A549 (cell line): Measurements from ENCODE around the gene C1GALT1. TPM values are rescaled to one million over a fixed set of nuclear protein-coding genes. Genes with fewer than 3 reads are reported as not detected.

Source experiments
- ATAC-seq, 2 experiments: fragments of 200-7000 bp in 1 of 2; fragments of >200 bp in 1 of 2; cut with Nextera tagmentation in 1 of 2; cut with Tn5 transposase in 1 of 2; 3 replicates each; pipeline versions ENCODE4 v1.8.0 to v1.9.1; 2018 to 2020; ENCODE audit warnings: mild to moderate bottlenecking in 1 of 2, moderate library complexity in 1 of 2
- CTCF ChIA-PET: fragments of 300-600 bp; sonication (Branson Sonifier 250); formaldehyde crosslinking; extraction: SDS; loops from one replicate; lab custom pipeline; 2021; ENCODE audit warnings: antibody characterized with exemption, inconsistent platforms; lab: Yijun Ruan, JAX
- POLR2A ChIA-PET: fragments of 350-600 bp; formaldehyde crosslinking; extraction: SDS; loops from one replicate; lab custom pipeline; 2021; ENCODE audit warnings: antibody characterized with exemption, inconsistent platforms; lab: Yijun Ruan, JAX
- DNase-seq, 2 experiments: peaks; one replicate each; pipeline versions ENCODE4 v3.0.0 to v3.0.0-alpha.2; 2011 to 2016; ENCODE audit warnings: low read depth in 1 of 2, low spot score in 1 of 2
- FAIRE-seq: peaks from 2 replicates; lab custom pipeline; 2011; peaks lifted over from hg19 to GRCh38; lab: Jason Lieb, UNC
- H3K27ac ChIP-seq, 2 experiments: fragments of >200 bp; sonication (Bioruptor Twin); formaldehyde crosslinking; 3 replicates each; pipeline ENCODE4 v1.5.1; 2016 to 2017
- H3K4me1 ChIP-seq: fragments of >200 bp; sonication (Bioruptor Twin); formaldehyde crosslinking; 3 replicates; pipeline ENCODE4 v1.6.1; 2016
- H3K4me2 ChIP-seq: fragments of >200 bp; sonication (Bioruptor Twin); formaldehyde crosslinking; 3 replicates; pipeline ENCODE4 v1.6.1; 2016
- H3K4me3 ChIP-seq: fragments of >200 bp; sonication (Bioruptor Twin); formaldehyde crosslinking; 3 replicates; pipeline ENCODE4 v1.5.1; 2016
- H3K9me3 ChIP-seq: fragments of >200 bp; sonication (Bioruptor Twin); formaldehyde crosslinking; 3 replicates; pipeline ENCODE4 v1.6.1; 2016
- ATOH8 ChIP-seq: fragments of 250-450 bp; sonication (Bioruptor Pico); IDR thresholded peaks from 2 replicates; pipeline ENCODE4 v1.5.0; 2020; ENCODE audit warnings: low read depth, mild to moderate bottlenecking, moderate library complexity
- BCL3 ChIP-seq: fragments of >200 bp; sonication (Bioruptor Twin); formaldehyde crosslinking; IDR thresholded peaks from 3 replicates; pipeline ENCODE4 v1.6.1; 2016
- CBX2 ChIP-seq: fragments of 200-600 bp; sonication (generic); IDR thresholded peaks from 2 replicates; pipeline ENCODE4 v1.6.1; 2016; ENCODE audit warnings: low read depth, mild to moderate bottlenecking, borderline replicate concordance
- CBX8 ChIP-seq: fragments of 200-600 bp; sonication (generic); IDR thresholded peaks from 2 replicates; pipeline ENCODE4 v1.6.1; 2016
- CEBPB ChIP-seq, 2 experiments: fragments of >200 bp in 1 of 2; sonication (Bioruptor Twin) in 1 of 2; formaldehyde crosslinking in 1 of 2; IDR thresholded peaks; 2 replicates each; pipeline ENCODE4 v1.6.1; 2012 to 2016
- EHF ChIP-seq: fragments of 250-450 bp; sonication (Bioruptor Pico); IDR thresholded peaks from 2 replicates; pipeline ENCODE4 v1.5.0; 2020; ENCODE audit warnings: mild to moderate bottlenecking
- EP300 ChIP-seq, 2 experiments: fragments of >200 bp; sonication (Bioruptor Twin); formaldehyde crosslinking; IDR thresholded peaks; 2 replicates in 1 of 2; 3 replicates in 1 of 2; pipeline ENCODE4 v1.6.1; 2016 to 2017
- FOSB ChIP-seq: fragments of 250-450 bp; sonication (Bioruptor Pico); IDR thresholded peaks from 2 replicates; pipeline ENCODE4 v1.5.0; 2020; ENCODE audit warnings: mild to moderate bottlenecking, moderate library complexity
- FOXS1 ChIP-seq: fragments of 250-450 bp; sonication (Bioruptor Pico); IDR thresholded peaks from 2 replicates; pipeline ENCODE4 v1.5.0; 2020; ENCODE audit warnings: mild to moderate bottlenecking, moderate library complexity
- GATA3 ChIP-seq: IDR thresholded peaks from 2 replicates; pipeline ENCODE4 v1.6.1; 2012; ENCODE audit warnings: borderline replicate concordance
- HOXB13 ChIP-seq: fragments of 250-450 bp; sonication (Bioruptor Pico); IDR thresholded peaks from 2 replicates; pipeline ENCODE4 v1.5.0; 2020; ENCODE audit warnings: low read depth, mild to moderate bottlenecking, moderate library complexity
- MYC ChIP-seq: IDR thresholded peaks from 2 replicates; pipeline ENCODE4 v1.6.1; 2012; ENCODE audit warnings: mild to moderate bottlenecking, inconsistent platforms, low read length, improper control_type of control experiment, borderline replicate concordance
- NFE2L2 ChIP-seq: fragments of 150-350 bp; conservative IDR thresholded peaks from 2 replicates; pipeline ENCODE4 v1.6.1; 2014; ENCODE audit warnings: low read length
- PHF8 ChIP-seq: fragments of 200-600 bp; sonication (generic); IDR thresholded peaks from 2 replicates; pipeline ENCODE4 v1.6.1; 2016; ENCODE audit warnings: low read depth, mild to moderate bottlenecking, antibody characterized with exemption, moderate library complexity, borderline replicate concordance
- POLR2AphosphoS2 ChIP-seq: conservative IDR thresholded peaks from 2 replicates; pipeline ENCODE4 v1.6.1; 2012; ENCODE audit warnings: low read length, improper control_type of control experiment, inconsistent platforms
- RAD21 ChIP-seq, 2 experiments: fragments of >200 bp in 1 of 2; sonication (Bioruptor Twin) in 1 of 2; formaldehyde crosslinking in 1 of 2; IDR thresholded peaks in 1 of 2; conservative IDR thresholded peaks in 1 of 2; 2 replicates in 1 of 2; 3 replicates in 1 of 2; pipeline ENCODE4 v1.6.1; 2012 to 2018; ENCODE audit warnings: inconsistent platforms in 1 of 2
- RFX5 ChIP-seq: fragments of 450-650 bp; IDR thresholded peaks from 2 replicates; pipeline ENCODE4 v1.7.1; 2014; ENCODE audit warnings: antibody characterized with exemption, mild to moderate bottlenecking, moderate library complexity
- SMC3 ChIP-seq: fragments of >200 bp; sonication (Bioruptor Twin); formaldehyde crosslinking; IDR thresholded peaks from 3 replicates; pipeline ENCODE4 v1.6.1; 2018; ENCODE audit warnings: inconsistent platforms
- TFCP2L1 ChIP-seq: fragments of 250-450 bp; sonication (Bioruptor Pico); IDR thresholded peaks from 2 replicates; pipeline ENCODE4 v1.5.0; 2021; ENCODE audit warnings: mild to moderate bottlenecking
- ZC3H11A ChIP-seq: fragments of 450-650 bp; IDR thresholded peaks from 2 replicates; pipeline ENCODE4 v1.6.1; 2014; ENCODE audit warnings: antibody characterized with exemption, mild to moderate bottlenecking
- WGBS: methylation state at CpG from one replicate; pipeline ENCODE4 v1.1.6; 2017; ENCODE audit errors: missing lambda C conversion rate; 5-methylcytosine and 5-hydroxymethylcytosine counted together
- polyA plus RNA-seq, 4 experiments: library from polyadenylated mRNA; depleted of rRNA in 3 of 4; stranded (reverse); fragments of >200 nt; fragmentation: RNase III in 1 of 4; extraction: RNeasy Plus Mini Kit Qiagen cat#74134 plus additional on column Dnase treatment in 1 of 4; gene quantifications; 2 replicates in 3 of 4; 3 replicates in 1 of 4; pipeline ENCODE4 v1.2.3, GENCODE V29; 2011 to 2017

C1GALT1 gene
- polyA plus RNA-seq, 2 of the 4 experiments (the other 2 are of a cell fraction), result 24.1 to 50.1 TPM

DNA sequence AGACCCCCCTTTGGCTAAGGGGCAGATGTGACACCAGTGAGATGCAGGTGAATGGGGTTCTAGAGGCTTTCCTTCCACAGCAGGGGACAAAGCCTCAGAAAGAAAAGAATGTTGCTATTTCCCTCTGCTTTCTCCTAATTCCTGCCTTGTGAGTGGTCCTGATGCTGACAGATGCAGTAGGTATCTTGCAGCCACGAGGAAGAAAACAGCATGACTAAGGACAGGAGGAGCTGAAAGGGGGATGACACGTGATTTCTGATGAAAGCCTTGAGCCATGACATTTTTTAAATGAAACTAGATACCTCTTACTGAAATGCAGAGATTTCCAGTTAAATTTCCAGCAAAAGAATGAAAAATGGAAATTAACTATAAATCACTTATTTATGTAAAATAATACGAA lies 92.4 kb downstream of the C1GALT1 start:
- CTCF ChIA-PET, result interaction anchor here (0.8 to 1.3 kb wide), 3 partner anchors 10 to 171 kb away, joined by 3 to 4 read pairs (median 3); no protein-coding TSS in a partner anchor
- FAIRE-seq (no peak), ATAC-seq (no peak), DNase-seq (no peak)
- H3K4me1 ChIP-seq, result no peaks in the 10 kb centered on the region
- H3K4me2 ChIP-seq, result no peak overlapping the region
- TF ChIP-seq ZC3H11A, result no peak
- TF ChIP-seq CBX2, result no peak
- TF ChIP-seq TFCP2L1, result no peak
- no peak overlapping the region for H3K4me3 ChIP-seq
- H3K9me3 ChIP-seq, result no peaks in the 10 kb centered on the region
- WGBS, result 12% methylated on average over 3 of the region's 3 CpGs
- no peak overlapping the region for H3K27ac ChIP-seq
- POLR2A ChIA-PET, result no interaction called here

DNA sequence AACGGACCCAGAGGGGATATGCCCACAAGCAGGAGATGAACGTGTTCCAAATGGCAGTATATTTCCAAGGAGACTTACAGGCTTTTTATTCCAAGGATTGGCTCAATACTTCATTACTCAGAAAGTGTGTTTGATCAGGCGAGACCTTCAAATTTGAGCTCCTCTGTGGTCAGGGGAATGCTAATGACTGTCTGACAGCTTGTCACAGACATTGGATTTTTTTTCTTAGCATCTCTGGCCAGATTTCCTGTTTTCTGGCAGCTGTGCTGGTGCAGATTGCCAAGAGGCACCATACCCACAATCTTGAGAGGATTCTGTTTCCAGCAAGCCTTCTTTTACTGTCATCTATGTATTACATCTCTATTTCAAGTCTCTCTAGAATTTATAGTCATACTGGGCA lies 93.8 kb downstream of the C1GALT1 start:
- DNase-seq, result no peak
- TF ChIP-seq HOXB13 (CRISPR knock-in tag), result no peak
- TF ChIP-seq ZC3H11A, result no peak
- TF ChIP-seq, all 56 proteins: peak for 0
- no peak overlapping the region for H3K4me3 ChIP-seq
- no peak overlapping the region for H3K27ac ChIP-seq
- ATAC-seq (no peak), FAIRE-seq (no peak)
- H3K4me1 ChIP-seq, result no peaks in the 10 kb centered on the region
- H3K9me3 ChIP-seq, result no peaks in the 10 kb centered on the region
- H3K4me2 ChIP-seq, result no peak overlapping the region
- WGBS, result 26% methylated on average over 3 of the region's 3 CpGs
- ChIA-PET POLR2A (no interaction called here), CTCF (no interaction called here)

GRCh38 chr7:7290429-7291122 lies 108.2 kb downstream of the C1GALT1 start:
- ChIA-PET POLR2A (no interaction called here), CTCF (no interaction called here)
- H3K4me2 ChIP-seq, result no peak overlapping the region
- FAIRE-seq (no peak), ATAC-seq (no peak), DNase-seq (no peak)
- 47% methylated on average over 5 of the region's 5 CpGs for WGBS
- H3K9me3 ChIP-seq, result 0 out of 3 replicates have a peak, but pooled peaks cover 3% of the 10 kb centered on the region
- no peaks in the 10 kb centered on the region for H3K4me1 ChIP-seq
- H3K27ac ChIP-seq, result no peak overlapping the region
- TF ChIP-seq RFX5 (no peak), FOXS1 (CRISPR knock-in tag) (no peak), BCL3 (no peak)
- H3K4me3 ChIP-seq, result no peak overlapping the region

GRCh38 chr7:7292085-7292484 lies 109.7 kb downstream of the C1GALT1 start:
- CTCF ChIA-PET, result no interaction called here
- no peak for TF ChIP-seq CEBPB (IDR thresholded peaks at IDR 0.05)
- TF ChIP-seq CBX8, result no peak
- no peak for TF ChIP-seq POLR2AphosphoS2
- no peak for TF ChIP-seq MYC
- no peak for TF ChIP-seq HOXB13 (CRISPR knock-in tag)
- no peak for TF ChIP-seq EHF
- no peak for FAIRE-seq
- H3K27ac ChIP-seq, result no peak overlapping the region
- WGBS, result 77% methylated on average over 4 of the region's 4 CpGs
- no peaks in the 10 kb centered on the region for H3K4me1 ChIP-seq
- no peak overlapping the region for H3K4me3 ChIP-seq
- DNase-seq, result no peak
- no peak for ATAC-seq
- H3K4me2 ChIP-seq, result no peak overlapping the region
- POLR2A ChIA-PET, result no interaction called here
- H3K9me3 ChIP-seq, result 0 out of 3 replicates have a peak, but pooled peaks cover under 1% of the 10 kb centered on the region

DNA sequence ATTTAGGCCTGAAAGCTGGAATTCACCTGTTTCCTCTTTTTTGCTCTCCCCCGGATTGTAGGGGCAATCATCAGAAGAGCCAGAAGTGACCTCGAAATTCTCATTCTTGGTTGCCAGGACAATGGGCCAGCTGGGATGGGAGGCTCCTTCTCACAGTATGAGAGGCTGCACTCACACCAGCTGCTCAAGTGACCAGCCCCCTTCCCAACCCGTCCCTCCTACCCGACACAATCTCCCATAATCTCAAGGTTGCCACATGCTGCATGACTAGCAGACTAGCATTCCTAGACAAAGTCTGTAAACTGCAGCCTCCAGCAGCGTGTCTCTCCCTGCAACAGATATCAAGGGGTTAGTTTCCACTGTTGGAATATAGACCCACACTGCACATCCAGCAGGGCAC lies 110.3 kb downstream of the C1GALT1 start:
- no peak overlapping the region for H3K4me3 ChIP-seq
- TF ChIP-seq ATOH8 (CRISPR knock-in tag) (no peak), FOSB (CRISPR knock-in tag) (no peak), SMC3 (no peak), RAD21 (conservative IDR thresholded peaks at IDR 0.05 in 1 of 2, IDR thresholded peaks at IDR 0.05 in 1 of 2) (no peak), PHF8 (no peak), GATA3 (no peak), EP300 (IDR thresholded peaks at IDR 0.05) (no peak), EHF (no peak), TFCP2L1 (no peak), NFE2L2 (no peak)
- POLR2A ChIA-PET, result no interaction called here
- 44% methylated on average over 5 of the region's 5 CpGs for WGBS
- H3K27ac ChIP-seq, result no peak overlapping the region
- no peaks in the 10 kb centered on the region for H3K9me3 ChIP-seq
- ATAC-seq, result no peak
- no peaks in the 10 kb centered on the region for H3K4me1 ChIP-seq
- CTCF ChIA-PET, result no interaction called here
- H3K4me2 ChIP-seq, result no peak overlapping the region
- FAIRE-seq, result no peak
- DNase-seq, result no peak
